HepG2 (cell line): ENCODE data around the gene DUSP9.

ENCODE experiments used
- SKI ChIP-seq: fragments of 450-650 bp; IDR thresholded peaks from one replicate; pipeline ENCODE4 v1.6.1; 2018; ENCODE audit warnings: mild to moderate bottlenecking; ENCODE audit not compliant: partially characterized antibody
- TOE1 ChIP-seq: sonication (generic); formaldehyde crosslinking; IDR thresholded peaks from 2 replicates; pipeline ENCODE4 v1.4.0; 2020; ENCODE audit warnings: mild to moderate bottlenecking, missing genetic modification reagents
- TSC22D2 ChIP-seq: sonication (generic); formaldehyde crosslinking; IDR thresholded peaks from 2 replicates; pipeline ENCODE4 v1.5.1; 2020; ENCODE audit warnings: missing genetic modification reagents, mild to moderate bottlenecking, borderline replicate concordance

GRCh38 chrX:153667281-153667955 lies 20.4 kb downstream of the DUSP9 start:
- TF ChIP-seq SKI, result no peak
- TF ChIP-seq TOE1, result no peak
- no peak for TF ChIP-seq TSC22D2 (CRISPR knock-in tag)
